Lung microvascular endothelial cell (primary cell): ENCODE results near the gene PAPPA2. TPM values are rescaled to one million over a fixed set of nuclear protein-coding genes. Genes with fewer than 3 reads are reported as not detected.
"Not testable (repeated sequence)": the region's sequence is repeated elsewhere in the genome, so short reads cannot be mapped to it uniquely, and the experiment has no call there.

Source experiments
- DNase-seq, 2 donors: peaks; one replicate each; pipeline versions ENCODE4 v3.0.0 to v3.0.0-alpha.2; 2010; ENCODE audit warnings: low read depth in 2 of 2
- total RNA-seq: library from RNA; depleted of rRNA; stranded (reverse); fragments of >200 nt; gene quantifications from 2 replicates; pipeline ENCODE4 v1.2.1, GENCODE V29; 2014

PAPPA2 gene
- total RNA-seq = under 0.01 and 0.22 TPM in 2 replicates

DNA sequence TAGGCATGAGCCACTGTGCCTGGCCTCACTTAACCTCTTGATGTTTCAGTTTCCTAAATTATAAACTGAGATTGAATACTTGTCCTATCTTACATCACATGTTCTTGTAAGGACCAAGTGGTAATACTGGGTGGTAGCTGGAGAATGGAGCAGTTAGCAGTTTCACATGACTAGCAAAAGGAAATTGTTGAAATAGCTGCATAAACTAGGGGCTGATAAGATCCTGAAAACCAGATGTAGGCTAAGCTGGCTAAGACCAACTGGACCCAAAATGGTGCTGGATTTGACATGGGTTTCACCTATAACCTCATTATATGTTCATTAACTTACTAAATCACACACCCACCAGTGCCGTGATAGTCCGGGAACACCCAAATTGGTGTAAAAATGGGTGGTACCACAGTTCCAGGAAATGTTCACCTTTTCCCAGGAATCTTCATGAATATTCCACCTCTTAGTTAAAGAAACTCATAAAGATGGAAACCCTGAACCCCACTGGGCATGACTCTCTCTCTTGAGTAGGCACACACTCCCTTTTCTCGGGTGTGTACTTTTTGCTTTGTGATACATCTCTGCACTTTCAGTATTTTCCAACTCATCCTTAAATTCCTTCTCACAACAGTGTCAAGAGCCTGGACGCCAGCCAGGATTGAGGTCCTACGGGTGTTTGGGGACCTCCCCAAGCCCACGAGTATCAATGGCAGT lies at the start of gene PAPPA2:
Gene PAPPA2, plus strand, starts transcription at position 502 of the 705 bp plus-strand sequence. CDS start 93,148 bp downstream, outside the sequence.
- DNase-seq = no peak

DNA sequence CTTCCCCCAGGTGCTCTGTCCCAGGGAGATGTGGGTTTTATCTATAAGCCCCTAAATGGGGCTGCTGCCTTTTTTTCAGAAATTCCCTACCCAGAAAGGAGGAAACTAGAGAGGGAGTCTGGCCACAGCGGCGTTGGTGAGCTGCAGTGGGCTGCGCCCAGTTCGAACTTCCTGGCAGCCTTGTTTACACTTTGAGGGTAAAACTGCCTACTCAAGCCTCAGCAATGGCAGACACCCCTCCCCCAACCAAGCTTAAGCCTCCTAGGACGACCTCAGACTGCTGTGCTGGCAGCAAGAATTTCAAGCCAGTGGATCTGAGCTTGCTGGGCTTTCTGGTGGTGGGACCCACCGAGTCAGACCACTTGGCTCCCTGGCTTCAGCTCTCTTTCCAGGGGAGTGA lies 46.2 kb upstream of the PAPPA2 start:
- DNase-seq = no peak

DNA sequence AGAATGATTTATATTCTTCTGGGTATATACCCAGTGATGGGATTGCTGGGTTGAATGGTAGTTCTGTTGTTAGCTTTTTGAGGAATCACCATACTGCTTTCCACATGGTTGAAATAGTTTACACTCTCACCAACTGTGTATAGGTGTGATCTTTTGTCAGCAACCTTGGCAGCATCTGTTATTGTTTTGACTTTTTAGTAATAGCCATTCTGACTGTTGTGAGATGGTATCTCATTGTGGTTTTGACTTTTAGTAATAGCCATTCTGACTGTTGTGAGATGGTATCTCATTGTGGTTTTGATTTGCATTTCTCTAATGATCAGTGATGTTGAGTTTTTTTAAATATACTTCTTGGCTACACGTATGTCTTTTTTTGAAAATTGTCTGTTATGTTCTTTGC lies 43.4 kb upstream of the PAPPA2 start:
- DNase-seq = not testable (repeated sequence)

GRCh38 chr1:176434234-176434633 lies 28.7 kb upstream of the PAPPA2 start:
- DNase-seq = no peak

GRCh38 chr1:176436251-176436650 lies 26.7 kb upstream of the PAPPA2 start:
- DNase-seq = no peak

GRCh38 chr1:176440176-176440575 lies 22.8 kb upstream of the PAPPA2 start:
- DNase-seq = no peak

- DNase-seq = no peak
These were observed 18.7 kb upstream of the PAPPA2 start for GRCh38 chr1:176444286-176444685.

GRCh38 chr1:176445402-176445801 lies 17.6 kb upstream of the PAPPA2 start:
- DNase-seq = no peak

DNA sequence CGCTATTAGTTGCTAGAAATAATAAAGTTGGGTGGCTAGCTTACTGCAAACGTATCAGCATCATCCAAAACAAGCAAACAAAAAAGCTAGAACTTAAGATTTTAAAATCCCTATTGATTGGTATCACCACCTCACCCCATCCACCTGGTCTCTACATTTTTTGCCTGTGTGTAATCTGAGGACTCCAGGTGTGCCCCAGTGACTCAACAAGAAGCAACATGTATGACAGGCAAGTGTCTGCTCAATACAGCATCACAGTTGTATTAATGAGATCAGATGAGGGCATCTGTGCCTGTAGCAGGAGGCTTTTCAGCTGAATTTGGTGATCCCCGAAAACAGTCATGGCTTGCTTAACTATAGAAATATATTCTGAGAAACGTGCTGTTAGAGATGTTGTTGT lies 14.6 kb upstream of the PAPPA2 start:
- no peak for DNase-seq

DNA sequence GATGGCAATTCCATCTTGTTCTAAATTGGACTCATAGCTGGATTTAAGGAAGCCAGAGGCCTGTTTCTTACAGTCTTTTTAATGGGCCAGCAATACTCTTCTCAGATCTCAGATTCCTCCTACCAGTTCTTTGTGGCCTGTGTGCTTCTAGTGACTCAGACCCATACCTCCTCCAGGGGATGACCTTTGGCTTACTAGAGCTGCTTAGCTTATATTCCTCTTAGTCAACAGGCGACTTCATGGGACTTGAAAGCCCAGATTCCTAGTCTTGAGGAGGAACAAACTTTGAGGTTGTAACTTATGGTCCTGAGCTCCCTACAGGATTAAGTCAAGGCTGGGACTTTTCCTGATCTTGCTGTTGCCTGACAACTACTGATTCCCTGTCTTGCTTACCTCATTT lies 12.4 kb upstream of the PAPPA2 start:
- DNase-seq = peak in 1 of 2 donors; percentile 17

DNA sequence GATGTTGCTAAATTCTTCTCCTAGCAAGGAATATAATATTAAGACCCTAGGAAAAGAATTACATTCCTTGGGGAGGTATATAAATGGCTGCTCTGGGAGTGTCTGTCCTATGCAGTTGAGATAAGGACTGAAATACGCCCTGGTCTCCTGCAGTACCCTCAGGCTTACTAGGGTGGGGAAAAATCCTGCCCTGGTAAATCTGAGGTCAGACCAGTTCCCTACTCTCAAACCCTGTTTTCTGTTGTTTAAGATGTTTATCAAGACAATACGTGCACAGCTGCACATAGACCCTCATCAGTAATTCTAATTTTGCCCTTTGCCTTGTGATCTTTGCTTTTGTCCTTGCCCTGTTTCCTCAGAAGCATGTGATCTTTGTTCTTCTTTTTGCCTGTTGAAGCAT lies 11.2 kb upstream of the PAPPA2 start:
- not testable (repeated sequence) for DNase-seq

- DNase-seq = no peak
These were observed 6.2 kb upstream of the PAPPA2 start for GRCh38 chr1:176456795-176457194.

- no peak for DNase-seq
These were observed 2.2 kb upstream of the PAPPA2 start for GRCh38 chr1:176460544-176461336.

DNA sequence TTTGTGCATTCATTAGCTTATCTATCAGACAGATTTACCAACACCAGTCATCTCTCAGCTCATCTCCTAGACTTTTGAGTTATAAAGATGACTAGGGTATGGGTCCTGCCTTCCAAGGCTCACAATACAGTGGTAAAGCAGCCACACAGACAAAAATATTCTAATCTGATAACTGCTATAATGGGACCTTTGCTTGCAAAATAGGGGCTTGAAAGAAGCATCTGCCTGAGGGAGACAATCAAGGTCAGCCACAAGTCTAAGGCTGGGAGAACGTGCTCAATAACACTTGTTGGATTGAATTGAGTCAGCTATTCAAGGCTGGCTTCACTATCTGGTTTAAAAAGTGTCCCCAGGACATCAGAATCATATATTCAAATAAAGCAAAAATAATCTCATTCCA lies 1.4 kb upstream of the PAPPA2 start:
- DNase-seq = no peak

- peak; percentile 2 to 26 for DNase-seq
These were observed 3.5 kb downstream of the PAPPA2 start for GRCh38 chr1:176466514-176466913.

- no peak for DNase-seq
These were observed 6.6 kb downstream of the PAPPA2 start for GRCh38 chr1:176469450-176470010.

GRCh38 chr1:176471338-176472121 lies 8.6 kb downstream of the PAPPA2 start:
- peak in 1 of 2 donors; percentile 6 for DNase-seq

DNA sequence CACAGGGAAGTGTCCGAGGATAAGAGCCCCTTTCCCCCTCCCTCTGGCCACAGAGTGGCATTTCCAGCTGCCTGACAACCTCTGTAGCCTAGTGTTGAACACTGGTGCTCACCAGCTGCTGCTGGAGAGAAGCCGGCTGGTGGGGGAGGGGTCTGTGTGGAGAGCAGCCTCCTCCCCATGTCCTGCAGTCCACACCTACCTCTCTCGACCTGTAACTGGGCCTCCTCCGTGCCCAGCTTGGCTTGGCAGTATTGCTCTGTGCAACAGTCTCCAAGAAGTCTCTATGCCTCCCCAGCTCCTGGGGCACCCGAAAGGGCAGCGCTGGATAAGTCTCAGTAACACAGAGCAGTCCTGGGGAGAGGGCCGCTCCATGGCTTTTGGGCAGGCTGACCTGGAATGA lies 17.0 kb downstream of the PAPPA2 start:
- DNase-seq = no peak

GRCh38 chr1:176480750-176481149 lies 17.8 kb downstream of the PAPPA2 start:
- DNase-seq = no peak

GRCh38 chr1:176485083-176485482 lies 22.1 kb downstream of the PAPPA2 start:
- DNase-seq = no peak

GRCh38 chr1:176494436-176494835 lies 31.5 kb downstream of the PAPPA2 start:
- DNase-seq = no peak

DNA sequence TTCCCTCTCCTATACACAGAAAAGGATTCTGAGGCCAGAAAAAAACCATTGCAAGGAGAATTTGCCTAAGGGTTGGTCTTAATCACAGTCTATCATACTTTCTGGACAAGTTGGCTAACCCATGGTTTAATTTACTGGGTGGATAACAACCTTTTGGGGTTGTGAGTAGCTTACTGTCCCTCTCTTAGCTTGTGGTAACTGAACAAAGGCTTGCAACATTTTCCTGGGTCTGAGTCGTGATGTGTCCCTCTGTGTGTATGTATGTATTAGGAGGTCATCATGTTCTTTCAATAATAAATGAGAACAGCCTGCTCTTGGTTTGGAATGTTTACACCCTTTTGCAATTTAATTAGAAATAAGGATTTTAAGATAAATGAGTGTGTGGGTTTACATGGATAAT lies 36.7 kb downstream of the PAPPA2 start:
- DNase-seq = no peak
